ENCODE measurements around the gene ELOA.
"Not testable (repeated sequence)": the region's sequence is repeated elsewhere in the genome, so short reads cannot be mapped to it uniquely, and the experiment has no call there.

The ELOA gene

DNA sequence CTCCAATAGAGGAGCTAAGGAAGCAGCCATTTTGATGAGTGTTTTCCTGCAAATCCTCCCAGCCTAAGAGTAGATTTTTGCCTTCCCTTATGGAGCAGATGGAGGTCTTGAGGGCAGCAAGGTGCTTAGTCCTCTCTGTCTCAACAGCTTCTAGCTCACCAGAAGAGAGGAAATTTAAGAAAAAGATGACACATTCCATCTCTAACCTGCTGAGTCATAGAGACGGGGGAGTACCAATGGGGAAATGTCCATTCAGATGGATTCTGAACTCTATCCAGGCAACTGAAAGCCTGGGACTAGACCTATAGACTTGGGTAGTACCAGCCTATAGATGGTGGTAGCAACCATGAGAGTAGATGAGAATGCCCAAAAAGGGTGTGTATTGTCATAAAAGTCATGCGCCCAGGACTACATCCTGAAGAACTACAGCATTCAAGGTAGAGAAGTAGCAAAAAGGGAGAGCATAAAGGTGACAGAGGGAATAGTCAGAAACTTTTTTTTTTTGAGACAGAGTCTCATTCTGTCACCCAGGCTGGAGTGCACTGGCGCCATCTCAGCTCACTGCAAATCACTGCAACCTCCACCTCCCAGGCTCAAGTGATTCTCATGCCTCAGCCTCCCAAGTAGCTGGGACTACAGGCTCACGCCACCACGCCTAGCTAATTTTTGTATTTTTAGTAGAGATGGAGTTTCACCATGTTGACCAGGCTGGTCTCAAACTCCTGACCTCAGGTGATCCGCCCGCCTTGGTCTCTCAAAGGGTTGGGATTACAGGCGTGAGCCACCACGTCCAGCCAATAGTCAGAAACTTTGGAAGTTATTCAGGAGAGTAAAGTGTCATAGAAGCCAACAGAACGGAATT is 10.7 kb upstream of the ELOA start:
- DNase-seq (ENCODE audit: low spot score) (peak; percentile 24), FAIRE-seq (peak; percentile 17)

GRCh38 chr1:23733281-23733680 is 10.0 kb upstream of the ELOA start:
- not testable (repeated sequence) for DNase-seq (ENCODE audit: low spot score); FAIRE-seq

DNA sequence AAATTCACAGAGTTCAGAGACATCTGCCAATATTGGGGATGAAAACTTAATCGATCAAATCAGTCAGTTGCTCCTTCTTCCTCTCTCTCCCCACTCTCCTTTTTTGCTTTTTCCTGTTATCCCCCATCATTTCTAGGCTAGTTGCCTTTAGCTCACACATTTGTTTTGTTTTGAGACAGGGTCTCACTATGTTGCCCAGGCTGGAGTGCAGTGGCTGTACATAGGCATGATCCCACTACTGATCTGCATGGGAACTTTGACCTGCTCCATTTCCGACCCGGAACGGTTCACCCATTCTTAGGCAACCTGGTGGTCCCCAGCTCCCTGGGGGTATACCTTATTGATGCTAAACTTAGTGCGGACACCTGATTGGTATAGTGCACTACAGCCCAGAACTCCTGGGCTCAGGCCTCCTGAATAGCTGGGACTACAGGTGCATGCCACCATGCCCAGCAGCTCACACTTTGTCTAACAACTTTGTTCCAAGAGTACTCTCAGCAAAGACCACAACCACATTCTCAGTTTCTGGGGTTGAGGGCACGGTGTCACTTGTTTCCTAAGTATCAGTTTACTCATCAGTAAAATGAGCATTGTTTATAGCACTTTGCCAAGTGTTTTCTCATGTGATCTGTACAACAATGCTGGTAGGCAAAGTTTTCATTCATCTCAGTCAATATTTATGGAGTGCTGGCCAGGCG is 6.7 kb upstream of the ELOA start:
- no peak for FAIRE-seq
- no peak for DNase-seq (ENCODE audit: low spot score)

GRCh38 chr1:23741609-23742008 is 1.7 kb upstream of the ELOA start:
- no peak for DNase-seq (ENCODE audit: low spot score)
- FAIRE-seq: no peak

DNA sequence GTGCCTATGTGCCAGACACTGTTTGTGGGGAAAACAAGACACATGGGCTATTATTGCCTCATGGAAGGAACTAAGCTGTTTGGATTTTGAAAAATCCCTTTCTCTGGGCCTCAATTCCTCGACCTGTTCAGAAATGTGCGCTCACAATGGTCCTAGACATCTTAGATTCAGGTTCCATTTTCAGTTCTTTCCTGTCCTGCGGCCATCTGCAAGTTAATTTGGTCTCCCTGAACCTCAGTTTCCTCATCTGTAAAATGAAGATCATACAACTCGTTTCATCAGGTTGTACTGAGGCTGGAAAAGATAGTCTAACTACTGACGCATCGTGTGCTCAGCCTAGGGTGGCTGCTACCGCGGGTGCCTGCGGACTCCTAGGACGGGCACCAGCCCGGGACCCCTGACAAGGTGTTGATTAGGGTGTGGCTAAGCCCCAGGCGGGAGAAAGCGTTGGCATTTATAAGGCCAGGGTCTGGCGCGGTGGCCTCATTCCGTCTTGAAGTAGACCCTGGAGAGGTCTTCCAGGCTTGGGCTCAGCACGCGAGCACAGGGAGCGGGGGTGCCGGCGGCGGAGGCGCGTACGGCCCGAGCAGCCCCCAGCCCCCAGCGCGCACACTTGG is 493 bp upstream of the ELOA start:
- FAIRE-seq (no peak), DNase-seq (ENCODE audit: low spot score) (no peak)

GRCh38 chr1:23745515-23745914 is 2.2 kb downstream of the ELOA start:
- FAIRE-seq: peak; percentile 39

DNA sequence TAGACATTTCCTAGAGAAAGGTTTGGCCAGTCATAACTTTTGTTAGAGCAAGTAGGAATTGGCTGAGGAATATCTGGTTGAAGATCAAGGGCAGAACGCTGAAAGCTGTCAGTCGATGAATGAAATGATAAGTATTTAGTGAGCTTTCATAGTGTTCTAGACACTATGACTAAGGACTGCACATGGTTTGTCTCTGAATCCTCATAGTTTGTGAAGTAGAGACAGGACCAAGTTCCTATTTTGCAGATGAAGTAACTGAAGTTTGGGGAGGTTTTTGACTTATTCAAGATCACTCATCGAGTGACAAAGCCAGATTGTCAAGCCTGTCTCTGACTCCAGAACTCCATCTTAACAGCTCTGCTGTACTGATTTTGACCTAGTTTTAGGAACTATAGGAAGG is 4.7 kb downstream of the ELOA start:
- FAIRE-seq: no peak
- no peak for DNase-seq (ENCODE audit: low spot score)

More at GRCh38 chr1:23745515-23745914, 2.2 kb downstream of the ELOA start:
- DNase-seq (ENCODE audit: low spot score): peak; percentile 41

- DNase-seq (ENCODE audit: low spot score): peak; percentile 43
- no peak for FAIRE-seq
Observed at GRCh38 chr1:23751050-23751814, 8.0 kb downstream of the ELOA start.

GRCh38 chr1:23751815-23752200 is 8.5 kb downstream of the ELOA start:
- no peak for FAIRE-seq

GRCh38 chr1:23752909-23753308 is 9.6 kb downstream of the ELOA start:
- FAIRE-seq (no peak), DNase-seq (ENCODE audit: low spot score) (no peak)

More at GRCh38 chr1:23751815-23752200, 8.5 kb downstream of the ELOA start:
- DNase-seq (ENCODE audit: low spot score): no peak

DNA sequence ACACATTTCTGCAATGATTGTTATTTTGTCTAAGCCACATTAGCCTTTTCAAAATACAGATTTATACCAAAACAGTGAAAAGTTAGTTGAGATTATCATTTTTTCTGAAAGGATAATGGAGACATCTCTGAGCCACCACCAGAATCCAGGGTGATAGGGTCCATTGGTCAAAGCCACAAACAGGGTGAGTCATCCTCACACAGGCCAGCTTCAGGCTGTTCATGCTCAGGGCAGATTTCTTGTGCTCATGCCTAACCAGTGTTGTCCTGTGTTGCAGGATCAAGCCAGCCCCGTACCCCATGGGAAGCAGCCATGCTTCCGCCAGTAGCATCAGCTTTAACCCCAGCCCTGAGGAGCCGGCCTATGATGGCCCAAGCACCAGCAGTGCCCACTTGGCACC is 13.4 kb downstream of the ELOA start:
- DNase-seq (ENCODE audit: low spot score): peak; percentile 76
- FAIRE-seq: peak; percentile 92

DNA sequence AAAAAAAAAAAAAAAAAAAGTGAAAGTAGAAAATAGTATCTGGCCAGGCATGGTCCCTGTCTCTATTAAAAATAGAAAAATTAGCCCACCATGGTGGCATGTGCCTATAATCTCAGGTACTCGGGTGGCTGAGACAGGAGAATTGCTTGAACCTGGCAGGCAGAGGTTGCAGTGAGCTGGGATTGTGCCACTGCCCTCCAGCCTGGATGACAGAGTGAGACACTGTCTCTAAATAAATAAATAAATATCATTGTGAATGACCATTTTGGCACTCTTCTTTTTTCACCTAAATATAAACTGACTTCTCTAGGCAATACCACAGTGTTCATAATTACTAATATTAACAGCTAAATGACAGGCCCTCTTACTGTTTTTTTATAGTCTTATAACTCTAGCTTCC is 14.5 kb downstream of the ELOA start:
- DNase-seq (ENCODE audit: low spot score): no peak
- no peak for FAIRE-seq

DNA sequence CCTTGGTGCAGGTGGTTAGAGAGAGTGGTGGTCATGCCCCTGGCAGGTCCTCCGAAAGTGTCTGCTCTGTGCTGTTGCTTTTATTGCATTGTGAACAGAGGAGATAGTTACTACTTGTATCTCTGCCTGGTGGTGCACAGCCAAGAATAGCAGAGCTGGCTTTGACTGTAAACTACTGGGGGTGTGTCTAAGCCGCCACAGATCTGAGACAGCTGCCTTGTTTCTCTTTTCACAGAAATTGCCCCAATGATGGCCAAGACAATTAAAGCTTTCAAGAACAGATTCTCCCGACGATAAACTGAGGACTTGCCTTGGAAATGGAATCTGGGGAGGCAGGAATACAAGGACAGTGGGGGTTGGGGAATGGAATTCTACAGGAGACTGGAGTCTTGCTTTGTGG is 16.0 kb downstream of the ELOA start:
- DNase-seq (ENCODE audit: low spot score): no peak
- FAIRE-seq: no peak

- DNase-seq (ENCODE audit: low spot score) (no peak), FAIRE-seq (no peak)
Observed at GRCh38 chr1:23763041-23763577, 19.8 kb downstream of the ELOA start.

DNA sequence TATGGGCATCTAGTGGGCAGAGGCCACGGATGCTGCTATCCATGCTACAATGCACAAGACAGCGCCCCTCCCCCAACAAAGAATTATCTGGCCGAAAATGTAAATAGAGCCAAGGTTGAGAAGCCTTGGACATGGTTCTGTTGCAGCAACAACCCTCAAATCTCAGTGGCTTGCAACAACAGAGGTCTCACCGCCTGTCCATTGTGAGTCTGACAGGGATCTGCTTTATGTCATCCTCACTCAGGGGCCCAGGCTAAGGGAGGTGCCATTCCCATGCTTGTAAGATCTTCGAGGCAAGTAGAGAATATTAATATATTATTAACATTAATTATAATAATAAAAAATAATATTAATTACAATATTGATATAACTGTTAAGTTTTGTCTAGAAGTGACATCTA is 25.5 kb downstream of the ELOA start:
- DNase-seq (ENCODE audit: low spot score): no peak
- FAIRE-seq: no peak

DNA sequence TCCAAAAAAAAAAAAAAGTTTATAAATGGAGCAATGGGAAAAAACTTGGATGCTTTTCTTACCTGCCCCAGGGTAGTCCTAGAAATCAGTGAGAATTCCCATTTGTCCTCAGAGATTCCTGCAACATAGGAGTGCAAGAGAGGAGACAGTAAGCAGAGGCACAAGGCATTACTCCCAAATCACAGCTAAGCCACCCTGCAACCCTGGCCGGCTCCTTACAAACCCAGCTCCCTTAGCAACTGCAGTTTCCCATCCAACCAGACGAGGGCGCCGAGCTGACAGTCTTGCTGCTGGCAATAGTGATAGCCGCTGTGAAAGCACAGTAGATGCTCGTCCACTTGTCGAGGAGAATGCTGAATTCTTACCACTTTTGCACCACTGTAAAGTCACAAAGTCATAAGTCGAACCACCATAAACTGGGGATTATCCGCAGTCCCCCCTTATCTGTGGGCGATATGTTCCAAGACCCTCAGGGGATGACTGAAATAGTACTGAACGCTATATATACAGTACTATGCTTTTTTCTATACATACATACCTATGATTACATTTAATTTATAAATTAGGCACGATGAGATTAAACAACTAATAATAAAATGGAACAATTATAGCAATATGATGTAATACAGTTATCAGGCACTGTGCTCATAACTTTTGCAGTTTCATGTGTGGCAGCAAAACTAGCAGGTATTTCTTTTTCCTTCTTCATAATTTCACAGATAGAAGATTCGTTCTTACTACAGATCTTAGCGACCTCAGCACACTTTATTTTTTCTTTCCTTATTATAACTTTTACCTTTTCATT is 29.0 kb downstream of the ELOA start:
- DNase-seq (ENCODE audit: low spot score): peak; percentile 53
- peak; percentile 40 for FAIRE-seq

DNA sequence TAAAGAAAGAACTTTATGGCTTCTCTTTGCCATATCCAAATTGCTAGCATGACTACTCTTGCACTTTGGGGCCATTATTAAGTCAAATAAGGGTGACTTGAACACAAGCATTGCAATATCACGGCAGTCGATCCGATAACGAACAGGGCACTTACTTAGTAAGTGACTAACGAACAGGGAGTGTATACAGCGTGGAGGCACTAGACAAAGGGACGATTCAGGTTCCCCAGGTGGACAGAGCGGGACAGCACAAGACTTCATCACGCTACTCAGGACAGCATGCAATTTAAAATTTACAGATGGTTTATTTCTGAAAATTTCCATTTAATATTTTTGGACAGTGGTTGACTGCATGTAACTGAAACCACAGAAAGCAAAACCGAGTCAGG is 29.6 kb downstream of the ELOA start:
- DNase-seq (ENCODE audit: low spot score): no peak
- no peak for FAIRE-seq

DNA sequence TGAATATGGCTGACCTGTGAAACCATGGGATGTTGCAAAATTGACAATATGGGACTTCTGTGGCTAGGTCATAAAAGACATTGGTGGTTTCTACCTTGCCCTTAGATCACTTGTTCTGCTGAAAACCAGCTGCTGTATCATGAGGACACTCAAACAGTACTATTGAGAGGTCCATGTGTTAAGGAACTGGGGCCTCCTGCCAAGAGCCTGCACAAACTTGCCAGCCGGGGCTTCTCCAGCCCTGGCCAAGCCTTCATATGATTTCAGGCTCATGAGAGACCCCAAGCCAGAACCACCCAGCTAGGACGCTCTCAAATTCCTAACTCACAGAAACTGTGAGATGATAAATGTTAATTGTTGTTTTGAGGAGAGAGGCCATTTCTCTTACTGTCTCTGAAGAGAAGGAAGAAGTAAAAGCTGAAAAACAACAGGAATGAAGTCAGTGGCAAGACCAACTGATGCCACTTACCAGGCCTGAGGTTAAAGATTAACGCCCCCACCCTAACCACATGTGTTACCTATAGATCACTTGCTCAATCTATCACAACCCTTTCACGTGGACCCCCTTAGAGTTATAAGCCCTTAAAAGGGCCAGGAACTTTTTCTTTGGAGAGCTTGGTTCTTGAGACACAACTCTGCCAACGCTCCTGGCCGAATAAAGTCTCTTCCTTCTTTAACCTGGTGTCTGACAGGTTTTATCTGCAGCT is 31.1 kb downstream of the ELOA start:
- FAIRE-seq: no peak
- no peak for DNase-seq (ENCODE audit: low spot score)

DNA sequence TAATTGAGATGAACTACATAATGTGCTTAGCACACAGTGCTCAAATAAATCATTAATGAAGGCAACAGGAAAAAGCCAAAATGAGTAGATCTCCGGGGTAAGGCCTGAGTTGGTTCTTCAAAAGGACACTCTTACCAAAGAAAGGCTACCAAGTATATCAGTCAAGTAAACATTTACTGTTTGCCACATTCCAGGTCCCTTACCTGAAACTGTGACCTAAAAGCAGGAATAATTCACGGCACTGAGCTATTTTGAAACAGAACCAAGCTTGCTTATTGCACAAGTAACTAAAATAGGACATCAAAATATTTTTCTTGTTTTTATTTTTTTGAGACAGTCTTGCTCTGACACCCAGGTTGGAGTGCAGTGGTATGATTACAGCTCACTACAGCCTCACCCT is 32.9 kb downstream of the ELOA start:
- FAIRE-seq: no peak

More for the DNA sequence above, 32.9 kb downstream of the ELOA start:
- no peak for DNase-seq (ENCODE audit: low spot score)

Measured in RCC 7860 (cell line).